Body of pancreas (tissue), 4 donors: ENCODE results near the gene TNFRSF4. TPM values are rescaled to one million over a fixed set of nuclear protein-coding genes. Genes with fewer than 3 reads are reported as not detected.
A peak's percentile ranks its signal among the peaks of the same experiment; 100 is the strongest.

Experiments used
- ATAC-seq: fragments of 150-250 bp; one replicate; pipeline ENCODE4 v1.9.1; 2016
- DNase-seq, 4 donors: peaks; one replicate each; pipeline ENCODE4 v3.0.0-alpha.2; 2019
- H3K27ac ChIP-seq, 4 donors: fragments of 200-600 bp; sonication (generic); 1 replicate in 3 of 4; 2 replicates in 1 of 4; pipeline versions ENCODE4 v1.5.1 to v1.6.1; 2016 to 2019; ENCODE audit warnings: mild to moderate bottlenecking in 1 of 4, mixed read lengths in 1 of 4, moderate library complexity in 1 of 4
- H3K27me3 ChIP-seq, 2 donors: fragments of 200-600 bp; sonication (generic); one replicate each; pipeline ENCODE4 v1.6.0; 2016; ENCODE audit warnings: mild to moderate bottlenecking in 1 of 2
- H3K36me3 ChIP-seq, 2 donors: fragments of 200-600 bp; sonication (generic); replicated peaks in 1 of 2; 2 replicates each; pipeline ENCODE4 v1.5.1; 2016; ENCODE audit warnings: low read depth in 2 of 2; ENCODE audit not compliant: insufficient read depth in 1 of 2
- H3K4me1 ChIP-seq: fragments of 200-600 bp; sonication (generic); one replicate; pipeline ENCODE4 v1.6.0; 2016
- H3K4me3 ChIP-seq, 2 donors: fragments of 200-600 bp; sonication (generic); 1 replicate in 1 of 2; 2 replicates in 1 of 2; pipeline ENCODE4 v1.5.1; 2016 to 2019
- H3K9me3 ChIP-seq, 3 donors: fragments of 200-600 bp; sonication (generic); 1 replicate in 2 of 3; 2 replicates in 1 of 3; pipeline ENCODE4 v1.5.1; 2016
- CTCF ChIP-seq, 7 experiments: fragments of 450-650 bp in 4 of 7; fragments of 200-600 bp in 3 of 7; sonication (generic) in 3 of 7; IDR thresholded peaks; one replicate each; pipeline ENCODE4 v1.5.1; 2016 to 2019; ENCODE audit warnings: antibody characterized with exemption in 7 of 7
- POLR2A ChIP-seq, 3 donors: fragments of 450-650 bp; IDR thresholded peaks; one replicate each; pipeline ENCODE4 v1.6.1; 2016; ENCODE audit warnings: antibody characterized with exemption in 3 of 3, mild to moderate bottlenecking in 2 of 3
- WGBS, 2 donors: methylation state at CpG; one replicate each; pipeline ENCODE4 v1.1.5; 2017; 5-methylcytosine and 5-hydroxymethylcytosine counted together
- intact Hi-C: fragments of 100-400 bp; cut with DNase I; formaldehyde crosslinking; loops from one replicate; pipeline ENCODE4 v1.15.1; 2023
- total RNA-seq, 2 donors: library from RNA; depleted of rRNA; stranded (reverse); fragments of >200 nt; gene quantifications; one replicate each; pipeline ENCODE4 v1.1.0, GENCODE V29; 2016

The TNFRSF4 gene
- total RNA-seq, 2 donors from 2014 or later, result 0.99 to 2.6 TPM

- no peaks in the 10 kb centered on the region for H3K9me3 ChIP-seq
- no peak overlapping the region for H3K27ac ChIP-seq
- no peak overlapping the region for H3K4me3 ChIP-seq
- H3K27me3 ChIP-seq, result no peaks in the 10 kb centered on the region
- H3K4me1 ChIP-seq, result peaks cover 33% of the 10 kb centered on the region
- intact Hi-C loops, result no loop called here
- TF ChIP-seq CTCF (IDR thresholded peaks at IDR 0.05), result no peak
- no peak for TF ChIP-seq POLR2A (IDR thresholded peaks at IDR 0.05)
- DNase-seq, result no peak
- 64 to 82% methylated on average over 19 to 25 of the region's 26 CpGs for WGBS, 2 donors
- no peaks in the 10 kb centered on the region for H3K36me3 ChIP-seq
- ATAC-seq, result no peak
Measured at GRCh38 chr1:1170215-1171091, 43.5 kb downstream of the TNFRSF4 start.

GRCh38 chr1:1169429-1170214 lies 44.3 kb downstream of the TNFRSF4 start:
- Histone ChIP-seq H3K4me3 (no peak overlapping the region), H3K9me3 (no peaks in the 10 kb centered on the region), H3K36me3 (no peaks in the 10 kb centered on the region), H3K27ac (no peak overlapping the region), H3K4me1 (peaks cover 41% of the 10 kb centered on the region), H3K27me3 (no peaks in the 10 kb centered on the region)
- intact Hi-C loops, result no loop called here
- DNase-seq, result peak in 3 of 4 donors; percentile 6 to 18 (median 13)
- 85% methylated on average over 32 of the region's 32 CpGs; no CpG with 5 or more reads in 1 of the 2 donors for WGBS, 2 donors
- TF ChIP-seq CTCF (IDR thresholded peaks at IDR 0.05), result no peak
- no peak for TF ChIP-seq POLR2A (IDR thresholded peaks at IDR 0.05)
- no peak for ATAC-seq

- WGBS, 2 donors, result 65 to 78% methylated on average over 13 to 31 of the region's 37 CpGs
- DNase-seq (peak in 2 of 4 donors; percentile 5 to 11), ATAC-seq (no peak)
- TF ChIP-seq POLR2A (IDR thresholded peaks at IDR 0.05) (no peak), CTCF (IDR thresholded peaks at IDR 0.05) (no peak)
- H3K27ac ChIP-seq, result peak overlapping the region in 1 of 4 donors; percentile 3
- H3K36me3 ChIP-seq, result no peaks in the 10 kb centered on the region
- intact Hi-C loops, result no loop called here
- no peak overlapping the region for H3K4me3 ChIP-seq
- no peaks in the 10 kb centered on the region for H3K27me3 ChIP-seq
- H3K4me1 ChIP-seq, result peaks cover 45% of the 10 kb centered on the region
- no peaks in the 10 kb centered on the region for H3K9me3 ChIP-seq
Measured at GRCh38 chr1:1168451-1169411, 45.2 kb downstream of the TNFRSF4 start.

GRCh38 chr1:1167841-1168450 lies 46.0 kb downstream of the TNFRSF4 start:
- WGBS, 2 donors, result 78 to 87% methylated on average over 3 to 29 of the region's 36 CpGs
- H3K4me3 ChIP-seq, result no peak overlapping the region
- TF ChIP-seq CTCF (IDR thresholded peaks at IDR 0.05) (no peak), POLR2A (IDR thresholded peaks at IDR 0.05) (no peak)
- peaks cover 45% of the 10 kb centered on the region for H3K4me1 ChIP-seq
- ATAC-seq, result no peak
- peak in 1 of 4 donors; percentile 7 for DNase-seq
- H3K36me3 ChIP-seq, result no peaks in the 10 kb centered on the region
- intact Hi-C loops, result no loop called here
- no peaks in the 10 kb centered on the region for H3K27me3 ChIP-seq
- H3K27ac ChIP-seq, result peak overlapping the region in 2 of 4 donors; percentile 8 to 13
- no peaks in the 10 kb centered on the region for H3K9me3 ChIP-seq
